NT2/D1 (cell line): Measurements from ENCODE around the gene CYP46A1.

ENCODE experiments used
- SUZ12 ChIP-seq: IDR thresholded peaks from 2 replicates; pipeline ENCODE4 v1.6.1; 2011; ENCODE audit not compliant: insufficient read length, insufficient read depth; ENCODE audit errors: extremely low read depth
- YY1 ChIP-seq: IDR thresholded peaks from 2 replicates; pipeline ENCODE4 v1.6.1; 2011; ENCODE audit not compliant: insufficient read length, insufficient read depth
- ZNF274 ChIP-seq: IDR thresholded peaks from 2 replicates; pipeline ENCODE4 v1.6.1; 2011; ENCODE audit warnings: mild to moderate bottlenecking, low read depth, low read length

DNA sequence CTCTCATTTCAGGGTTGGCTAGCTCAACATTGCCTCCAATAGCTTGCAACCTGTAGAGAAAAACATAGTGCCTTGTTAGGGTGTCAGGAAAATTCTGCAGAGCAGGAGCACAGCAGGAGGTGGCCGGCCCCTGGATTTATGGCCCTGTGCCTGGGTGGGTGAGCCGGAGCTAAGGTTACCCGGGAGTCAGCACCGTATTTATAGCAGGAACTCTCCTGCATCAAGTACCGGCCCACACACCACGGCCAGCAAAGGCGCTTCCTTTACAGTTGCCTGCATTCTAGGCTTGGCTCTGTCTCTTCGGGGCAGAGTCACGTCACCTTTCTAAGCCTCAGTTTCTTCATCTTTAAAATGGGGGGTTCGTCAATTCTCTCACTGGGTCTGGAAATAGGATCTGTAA, 56.3 kb downstream of the CYP46A1 start:
- TF ChIP-seq YY1 (no peak), SUZ12 (no peak), ZNF274 (no peak)
